Keratinocyte (primary cell): ENCODE results near the gene COL4A4. TPM values are rescaled to one million over a fixed set of nuclear protein-coding genes. Genes with fewer than 3 reads are reported as not detected.

Experiments
- DNase-seq: peaks from one replicate; pipeline ENCODE4 v3.0.0-alpha.2; 2011; ENCODE audit warnings: low read depth, missing footprints, low spot score
- FAIRE-seq: peaks from 2 replicates; lab custom pipeline; 2011; peaks lifted over from hg19 to GRCh38; lab: Jason Lieb, UNC
- H2AFZ ChIP-seq: 2 replicates; pipeline ENCODE4 v1.6.0; 2012; ENCODE audit warnings: low read length, control low read depth, inconsistent platforms; ENCODE audit not compliant: control insufficient read depth
- H3K27ac ChIP-seq: 2 replicates; pipeline ENCODE4 v1.5.1; 2011; ENCODE audit warnings: low read length; ENCODE audit not compliant: control insufficient read depth, insufficient read depth
- H3K27me3 ChIP-seq: 3 replicates; pipeline ENCODE4 v1.6.0; 2011; ENCODE audit warnings: low read length; ENCODE audit not compliant: control insufficient read depth, insufficient read depth; ENCODE audit errors: extremely low read depth
- H3K36me3 ChIP-seq, 2 experiments: 2 replicates in 1 of 2; 3 replicates in 1 of 2; pipeline ENCODE4 v1.5.1; 2011; ENCODE audit warnings: low read length in 2 of 2, mild to moderate bottlenecking in 1 of 2; ENCODE audit not compliant: control insufficient read depth in 2 of 2, insufficient read depth in 2 of 2; ENCODE audit errors: extremely low read depth in 1 of 2
- H3K4me1 ChIP-seq: 3 replicates; pipeline ENCODE4 v1.5.1; 2011; ENCODE audit warnings: low read length; ENCODE audit not compliant: control insufficient read depth, insufficient read depth; ENCODE audit errors: extremely low read depth
- H3K4me2 ChIP-seq: 3 replicates; pipeline ENCODE4 v1.6.0; 2011; ENCODE audit warnings: low read depth, low read length; ENCODE audit not compliant: control insufficient read depth, insufficient read depth; ENCODE audit errors: extremely low read depth
- H3K4me3 ChIP-seq, 3 experiments: fragments of 200-600 bp in 1 of 3; sonication (generic) in 1 of 3; 2 replicates in 2 of 3; 3 replicates in 1 of 3; pipeline ENCODE4 v1.5.1; 2011 to 2016; ENCODE audit warnings: low read length in 3 of 3, mild to moderate bottlenecking in 3 of 3, control low read depth in 2 of 3, inconsistent platforms in 1 of 3, low read depth in 1 of 3, mixed read lengths in 1 of 3, mixed run types in 1 of 3, moderate library complexity in 1 of 3; ENCODE audit not compliant: control insufficient read depth in 2 of 3, insufficient read depth in 2 of 3; ENCODE audit errors: extremely low read depth in 1 of 3
- H3K79me2 ChIP-seq: 2 replicates; pipeline ENCODE4 v1.6.0; 2012; ENCODE audit warnings: low read length; ENCODE audit not compliant: control insufficient read depth, insufficient read depth
- H3K9ac ChIP-seq: 3 replicates; pipeline ENCODE4 v1.6.0; 2011; ENCODE audit warnings: low read length; ENCODE audit not compliant: control insufficient read depth, insufficient read depth; ENCODE audit errors: extremely low read depth
- H3K9me1 ChIP-seq: 3 replicates; pipeline ENCODE4 v1.6.0; 2011; ENCODE audit warnings: low read length; ENCODE audit not compliant: control insufficient read depth, insufficient read depth; ENCODE audit errors: extremely low read depth
- H3K9me3 ChIP-seq: 2 replicates; pipeline ENCODE4 v1.5.1; 2012; ENCODE audit warnings: low read depth, low read length; ENCODE audit not compliant: control insufficient read depth
- H4K20me1 ChIP-seq: 3 replicates; pipeline ENCODE4 v1.6.0; 2011; ENCODE audit warnings: low read length; ENCODE audit not compliant: control insufficient read depth, insufficient read depth; ENCODE audit errors: extremely low read depth
- EZH2 ChIP-seq: IDR thresholded peaks from one replicate; pipeline ENCODE4 v1.6.1; 2012; ENCODE audit warnings: inconsistent platforms, mild to moderate bottlenecking, low read length, moderate library complexity
- dilution Hi-C: fragments of 300-500 bp; cut with MboI; formaldehyde crosslinking; loops from one replicate; pipeline ENCODE4 v1.7.0; 2020; ENCODE audit warnings: low sequenced_read_pairs; ENCODE audit not compliant: extremely low pct_ligation_motif_present
- polyA plus RNA-seq, 5 experiments: library from polyadenylated mRNA; depleted of rRNA in 3 of 5; stranded (reverse) in 3 of 5; stranded (forward) in 1 of 5; unstranded in 1 of 5; fragments of >200 nt; gene quantifications; 1 replicate in 1 of 5; 2 replicates in 3 of 5; 3 replicates in 1 of 5; pipeline versions ENCODE4 v1.2.1 to v1.2.3, GENCODE V29; 2011 to 2012; ENCODE audit warnings: missing spikeins in 2 of 5, low read depth in 1 of 5, low replicate concordance in 1 of 5
- TF ChIP-seq, protein P1 (sequence below), 3 experiments: IDR thresholded peaks in 1 of 3; conservative IDR thresholded peaks in 1 of 3; optimal IDR thresholded peaks in 1 of 3; 2 replicates in 2 of 3; 3 replicates in 1 of 3; pipeline versions ENCODE3 to v1.5.1; 2011; ENCODE audit warnings: low read length in 3 of 3, mild to moderate bottlenecking in 3 of 3, moderate library complexity in 2 of 3, control low read depth in 1 of 3, inconsistent platforms in 1 of 3; ENCODE audit not compliant: insufficient read depth in 2 of 3; ENCODE audit errors: extremely low read depth in 1 of 3

COL4A4 gene
- polyA plus RNA-seq, 1 donor (not counting 4 experiments of a cell fraction or from before 2014, with no cell fraction given), result not detected

DNA sequence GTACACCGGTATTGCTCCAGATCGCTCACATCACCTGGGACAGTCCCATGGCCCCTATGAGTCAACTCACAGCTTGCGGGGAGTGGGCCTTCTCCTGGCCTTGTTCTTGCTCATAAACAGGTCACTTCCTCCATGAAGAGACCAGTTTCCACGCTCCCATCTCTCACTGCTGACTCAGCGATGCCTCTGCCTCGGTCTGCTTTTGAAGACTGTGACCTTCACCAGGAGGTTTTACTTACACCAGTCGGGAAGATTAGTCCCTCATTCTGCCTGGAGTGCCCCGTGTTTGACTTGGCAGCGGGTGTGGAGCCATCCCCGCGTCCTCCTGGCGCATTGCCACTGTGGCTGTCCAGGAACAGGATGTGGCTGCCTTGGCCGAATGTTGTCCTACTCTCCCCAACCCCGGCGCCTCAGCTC is 168.4 kb downstream of the COL4A4 start:
- Histone ChIP-seq H3K4me2 (no peak overlapping the region), H3K79me2 (no peaks in the 10 kb centered on the region), H3K4me1 (no peaks in the 10 kb centered on the region), H3K9me3 (no peaks in the 10 kb centered on the region), H3K36me3 (peaks cover 0 to 3% of the 10 kb centered on the region in 2 experiments), H4K20me1 (no peaks in the 10 kb centered on the region), H2AFZ (no peak overlapping the region), H3K27ac (no peak overlapping the region), H3K9me1 (no peaks in the 10 kb centered on the region), H3K27me3 (no peaks in the 10 kb centered on the region), H3K4me3 (no peak overlapping the region), H3K9ac (no peak overlapping the region)
- no peak for TF ChIP-seq EZH2
- TF ChIP-seq, protein P1, sequence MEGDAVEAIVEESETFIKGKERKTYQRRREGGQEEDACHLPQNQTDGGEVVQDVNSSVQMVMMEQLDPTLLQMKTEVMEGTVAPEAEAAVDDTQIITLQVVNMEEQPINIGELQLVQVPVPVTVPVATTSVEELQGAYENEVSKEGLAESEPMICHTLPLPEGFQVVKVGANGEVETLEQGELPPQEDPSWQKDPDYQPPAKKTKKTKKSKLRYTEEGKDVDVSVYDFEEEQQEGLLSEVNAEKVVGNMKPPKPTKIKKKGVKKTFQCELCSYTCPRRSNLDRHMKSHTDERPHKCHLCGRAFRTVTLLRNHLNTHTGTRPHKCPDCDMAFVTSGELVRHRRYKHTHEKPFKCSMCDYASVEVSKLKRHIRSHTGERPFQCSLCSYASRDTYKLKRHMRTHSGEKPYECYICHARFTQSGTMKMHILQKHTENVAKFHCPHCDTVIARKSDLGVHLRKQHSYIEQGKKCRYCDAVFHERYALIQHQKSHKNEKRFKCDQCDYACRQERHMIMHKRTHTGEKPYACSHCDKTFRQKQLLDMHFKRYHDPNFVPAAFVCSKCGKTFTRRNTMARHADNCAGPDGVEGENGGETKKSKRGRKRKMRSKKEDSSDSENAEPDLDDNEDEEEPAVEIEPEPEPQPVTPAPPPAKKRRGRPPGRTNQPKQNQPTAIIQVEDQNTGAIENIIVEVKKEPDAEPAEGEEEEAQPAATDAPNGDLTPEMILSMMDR (optimal IDR thresholded peaks at IDR 0.05 in 1 of 3, IDR thresholded peaks at IDR 0.05 in 1 of 3, conservative IDR thresholded peaks at IDR 0.05 in 1 of 3; ENCODE audit: extremely low read depth in 1 of 3, insufficient read depth in 2 of 3, low read length in 3 of 3), result no peak
- DNase-seq, result no peak
- FAIRE-seq, result no peak
- dilution Hi-C loops, result no loop called here

DNA sequence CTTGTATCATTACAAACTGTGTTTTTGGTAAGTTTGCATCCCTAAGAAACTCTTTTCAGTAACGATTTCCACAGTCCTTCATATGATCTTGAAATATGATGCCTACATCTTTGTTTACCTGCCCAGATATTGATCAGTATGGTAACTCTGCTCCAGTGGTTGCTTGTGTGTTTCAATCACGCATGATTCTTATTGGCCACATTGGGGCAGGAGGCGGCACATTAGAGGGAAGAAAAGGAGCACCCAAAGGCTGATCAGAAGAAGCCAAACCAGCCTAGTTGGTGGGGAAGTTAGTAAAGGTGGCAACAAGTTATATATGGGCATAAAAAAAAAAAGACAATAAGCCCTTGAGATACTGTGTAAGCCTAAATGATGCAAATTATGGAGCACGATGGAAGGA is 169.2 kb downstream of the COL4A4 start:
- Histone ChIP-seq H3K9ac (no peak overlapping the region), H4K20me1 (no peaks in the 10 kb centered on the region), H3K9me3 (no peaks in the 10 kb centered on the region), H2AFZ (no peak overlapping the region), H3K4me3 (no peak overlapping the region), H3K36me3 (peaks cover 0 to 3% of the 10 kb centered on the region in 2 experiments), H3K27ac (no peak overlapping the region), H3K9me1 (no peaks in the 10 kb centered on the region), H3K27me3 (no peaks in the 10 kb centered on the region), H3K4me1 (no peaks in the 10 kb centered on the region), H3K79me2 (no peaks in the 10 kb centered on the region), H3K4me2 (no peak overlapping the region)
- DNase-seq (no peak), FAIRE-seq (no peak)
- dilution Hi-C loops, result no loop called here
- TF ChIP-seq, protein P1 (optimal IDR thresholded peaks at IDR 0.05 in 1 of 3, IDR thresholded peaks at IDR 0.05 in 1 of 3, conservative IDR thresholded peaks at IDR 0.05 in 1 of 3; ENCODE audit: extremely low read depth in 1 of 3, insufficient read depth in 2 of 3, low read length in 3 of 3), result no peak
- TF ChIP-seq EZH2, result no peak
